HCT116 (cell line): ENCODE data around the gene COL23A1.

Experiments
- ATF3 ChIP-seq: IDR thresholded peaks from 2 replicates; pipeline ENCODE4 v1.6.1; 2012
- CTCF ChIP-seq, 3 experiments: fragments of 200-600 bp in 1 of 3; sonication (generic) in 1 of 3; IDR thresholded peaks in 2 of 3; conservative IDR thresholded peaks in 1 of 3; 2 replicates each; pipeline ENCODE4 v1.5.1; 2012 to 2017; ENCODE audit warnings: low read depth in 2 of 3, low read length in 2 of 3, antibody characterized with exemption in 1 of 3, borderline replicate concordance in 1 of 3, control low read depth in 1 of 3, mild to moderate bottlenecking in 1 of 3, mixed read lengths in 1 of 3, mixed run types in 1 of 3, moderate library complexity in 1 of 3; ENCODE audit not compliant: insufficient read depth in 1 of 3
- EGR1 ChIP-seq: IDR thresholded peaks from 2 replicates; pipeline ENCODE4 v1.6.1; 2012; ENCODE audit warnings: low read depth
- ELF1 ChIP-seq: IDR thresholded peaks from 2 replicates; pipeline ENCODE4 v1.6.1; 2012; ENCODE audit warnings: low read depth, borderline replicate concordance
- EZH2 ChIP-seq: fragments of 200-600 bp; sonication (generic); IDR thresholded peaks from 2 replicates; pipeline ENCODE4 v1.6.1; 2017; ENCODE audit warnings: antibody characterized with exemption, mixed run types
- EZH2phosphoT487 ChIP-seq: fragments of 200-600 bp; IDR thresholded peaks from 2 replicates; pipeline ENCODE4 v1.6.1; 2018; ENCODE audit warnings: antibody characterized with exemption, borderline replicate concordance
- FOSL1 ChIP-seq: IDR thresholded peaks from 2 replicates; pipeline ENCODE4 v1.6.1; 2012; ENCODE audit warnings: low read depth
- POLR2A ChIP-seq: IDR thresholded peaks from 2 replicates; pipeline ENCODE4 v1.7.0; 2011; ENCODE audit warnings: borderline replicate concordance; ENCODE audit not compliant: insufficient read depth, insufficient read length; ENCODE audit errors: extremely low read depth
- SRF ChIP-seq: IDR thresholded peaks from 2 replicates; pipeline ENCODE4 v1.6.1; 2012; ENCODE audit warnings: low read depth

GRCh38 chr5:178583279-178583678 lies 6.9 kb downstream of the COL23A1 start:
- no peak for TF ChIP-seq CTCF (IDR thresholded peaks at IDR 0.05 in 2 of 3, conservative IDR thresholded peaks at IDR 0.05 in 1 of 3; ENCODE audit: borderline replicate concordance in 1 of 3, insufficient read depth in 1 of 3, low read depth in 2 of 3, low read length in 2 of 3)
- TF ChIP-seq EZH2phosphoT487, result no peak
- TF ChIP-seq POLR2A, result no peak
- TF ChIP-seq EZH2, result no peak
- no peak for TF ChIP-seq EGR1
- TF ChIP-seq ATF3, result no peak
- TF ChIP-seq FOSL1, result no peak
- no peak for TF ChIP-seq ELF1
- TF ChIP-seq SRF, result no peak
